ENCODE results near the gene LRFN4.

LRFN4 gene

GRCh38 chr11:66858186-66858938, 1.5 kb downstream of the LRFN4 start:
- DNase-seq (ENCODE audit: low spot score), result no peak

DNA sequence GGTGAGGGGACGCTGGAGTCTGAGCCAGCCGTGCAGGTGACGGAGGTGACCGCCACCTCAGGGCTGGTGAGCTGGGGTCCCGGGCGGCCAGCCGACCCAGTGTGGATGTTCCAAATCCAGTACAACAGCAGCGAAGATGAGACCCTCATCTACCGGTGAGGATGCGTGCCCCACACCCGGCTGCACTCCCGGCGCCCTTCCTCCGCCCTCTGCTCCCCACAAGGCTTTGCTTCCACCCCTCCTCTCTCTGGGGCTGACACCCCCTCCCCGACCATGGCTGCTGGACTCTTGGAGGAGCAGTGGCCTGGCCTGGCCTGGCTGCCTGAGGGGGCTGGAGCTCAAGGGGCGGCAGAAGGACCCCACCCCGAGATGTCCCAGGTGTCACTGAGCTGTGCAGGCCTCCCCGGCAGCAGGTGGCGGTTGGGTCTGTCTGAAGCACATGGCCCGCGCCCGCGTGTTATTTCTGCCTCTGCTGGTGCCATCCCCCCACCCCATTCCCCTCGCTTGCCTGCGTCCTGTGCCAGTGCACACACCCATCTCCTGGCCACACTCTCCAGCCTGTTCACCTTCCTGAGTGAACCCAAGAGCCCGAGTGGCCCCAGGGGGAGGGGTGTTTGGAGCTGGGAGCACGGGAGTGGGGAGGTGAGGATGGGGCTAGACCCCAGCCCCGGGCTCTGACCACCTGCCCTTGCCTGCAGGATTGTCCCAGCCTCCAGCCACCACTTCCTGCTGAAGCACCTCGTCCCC, 2.2 kb downstream of the LRFN4 start:
- DNase-seq (ENCODE audit: low spot score), result no peak

- no peak for DNase-seq (ENCODE audit: low spot score)
Measured at GRCh38 chr11:66859686-66860448, 3.0 kb downstream of the LRFN4 start.

DNA sequence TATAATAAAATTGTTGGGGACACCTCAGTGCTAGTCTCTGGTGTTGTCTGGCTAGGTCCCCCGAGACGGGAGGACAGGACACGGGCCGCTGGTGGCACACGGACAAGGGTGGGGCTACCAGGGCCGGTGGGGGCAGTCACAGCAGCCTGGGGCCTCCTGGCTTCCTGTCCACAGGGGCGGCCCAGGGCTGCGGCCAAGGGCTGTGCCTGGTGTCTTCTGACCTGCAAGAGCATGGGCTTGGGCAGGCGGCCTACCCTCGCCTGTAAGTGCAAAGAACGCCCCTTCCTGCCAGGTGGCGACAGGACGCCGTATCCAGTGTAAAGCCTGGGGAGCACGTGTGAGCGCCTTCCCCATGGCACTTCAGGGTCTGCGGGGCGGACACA, 3.6 kb downstream of the LRFN4 start:
- DNase-seq (ENCODE audit: low spot score), result no peak

DNA sequence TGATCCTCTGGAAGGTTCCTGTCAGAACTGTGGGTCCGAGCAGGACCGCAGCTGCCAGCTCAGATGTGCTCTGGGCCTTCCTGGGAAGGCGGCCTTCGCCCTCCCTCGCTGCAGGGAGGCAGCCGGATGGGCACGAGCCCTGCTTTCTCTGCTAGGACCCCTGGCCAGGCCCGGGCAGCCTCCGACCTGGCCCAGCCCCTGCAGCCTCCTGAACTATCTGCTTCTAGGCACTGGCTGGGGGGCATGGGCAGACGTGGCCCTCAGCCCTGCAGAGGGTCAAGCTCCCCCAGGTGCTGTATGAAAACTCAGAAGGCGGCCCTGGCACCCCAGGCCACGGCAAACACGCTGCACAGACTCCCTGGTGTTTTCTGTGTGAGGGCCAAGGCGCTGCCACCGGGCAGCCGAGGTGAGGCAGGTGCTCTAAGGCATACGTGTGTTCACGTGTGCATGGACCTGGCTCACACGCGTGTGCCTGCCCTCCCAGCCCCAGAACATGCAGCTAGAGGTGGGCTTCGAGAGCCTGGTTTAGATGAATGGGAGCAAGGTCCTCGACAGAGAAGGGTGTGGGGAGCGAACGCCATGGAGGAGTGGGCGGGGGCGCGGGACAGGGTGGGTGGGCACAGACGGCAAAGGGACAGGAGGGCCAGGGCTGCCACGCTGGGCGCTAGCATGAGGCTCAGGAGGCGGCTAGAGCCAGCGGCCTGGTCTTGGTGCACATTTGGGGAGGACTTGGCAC, 4.3 kb downstream of the LRFN4 start:
- no peak for DNase-seq (ENCODE audit: low spot score)

- no peak for DNase-seq (ENCODE audit: low spot score)
Measured at GRCh38 chr11:66861774-66862558, 5.1 kb downstream of the LRFN4 start.

DNA sequence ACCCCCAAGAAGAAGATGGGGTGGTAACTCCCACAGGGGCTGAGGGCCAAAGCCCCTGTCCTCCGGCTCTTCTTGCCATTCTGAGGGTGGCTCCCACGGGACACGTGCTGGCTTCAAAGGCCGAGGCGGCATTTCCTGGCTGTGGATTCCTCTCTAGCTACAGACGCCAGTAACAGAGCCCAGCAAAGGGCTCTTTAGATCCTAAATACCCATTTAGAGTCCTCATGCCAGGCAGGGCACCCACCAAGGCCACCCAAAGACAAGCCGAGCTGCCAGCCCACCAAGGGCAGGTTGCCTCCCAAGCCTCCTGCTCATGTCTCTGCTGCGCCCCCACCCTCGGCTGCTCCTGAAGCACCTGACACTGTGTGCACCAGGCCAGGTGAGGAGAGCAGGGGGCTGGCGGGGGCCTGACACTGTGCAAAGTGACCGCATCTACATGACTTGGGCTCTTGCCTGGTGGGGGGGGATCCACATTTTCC, 5.7 kb downstream of the LRFN4 start:
- no peak for DNase-seq (ENCODE audit: low spot score)

- DNase-seq (ENCODE audit: low spot score), result no peak
Measured at GRCh38 chr11:66863428-66864125, 6.7 kb downstream of the LRFN4 start.

DNA sequence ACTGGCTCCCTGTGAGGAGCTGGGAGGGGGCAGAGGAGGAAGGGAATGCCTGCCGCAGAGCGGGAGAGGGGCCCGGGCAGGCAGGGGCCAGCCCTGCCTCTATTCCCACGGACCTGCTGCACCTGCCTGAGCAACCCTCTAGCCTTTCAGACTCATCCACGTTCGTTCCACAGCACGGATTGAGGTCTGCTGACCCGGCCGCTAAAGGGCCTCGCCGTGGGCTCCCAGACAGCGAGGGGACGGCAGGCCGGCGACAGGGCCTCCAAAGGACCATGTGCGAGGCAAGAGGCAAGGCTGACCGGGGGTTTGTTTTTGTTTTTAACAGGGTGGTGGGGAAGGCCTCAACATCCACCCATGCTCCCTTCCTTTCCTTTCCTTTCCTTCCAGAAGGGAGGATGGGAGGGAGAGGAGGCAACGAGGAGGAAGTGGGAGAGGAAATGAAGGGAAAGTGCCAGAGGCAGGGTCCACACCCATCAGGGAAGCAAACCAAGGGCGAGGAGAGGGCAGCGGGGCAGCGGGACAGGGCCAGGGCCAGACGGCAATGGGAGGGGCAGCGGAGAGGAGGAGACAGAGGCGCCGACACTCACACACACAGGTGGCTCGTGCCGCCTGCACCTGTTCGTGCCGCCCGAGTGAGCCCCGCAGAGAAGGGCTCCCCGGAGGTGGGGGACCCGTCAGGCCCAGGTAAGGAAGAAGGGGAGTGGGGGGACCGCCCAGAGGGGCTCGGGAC, 7.5 kb downstream of the LRFN4 start:
- no peak for DNase-seq (ENCODE audit: low spot score)

DNA sequence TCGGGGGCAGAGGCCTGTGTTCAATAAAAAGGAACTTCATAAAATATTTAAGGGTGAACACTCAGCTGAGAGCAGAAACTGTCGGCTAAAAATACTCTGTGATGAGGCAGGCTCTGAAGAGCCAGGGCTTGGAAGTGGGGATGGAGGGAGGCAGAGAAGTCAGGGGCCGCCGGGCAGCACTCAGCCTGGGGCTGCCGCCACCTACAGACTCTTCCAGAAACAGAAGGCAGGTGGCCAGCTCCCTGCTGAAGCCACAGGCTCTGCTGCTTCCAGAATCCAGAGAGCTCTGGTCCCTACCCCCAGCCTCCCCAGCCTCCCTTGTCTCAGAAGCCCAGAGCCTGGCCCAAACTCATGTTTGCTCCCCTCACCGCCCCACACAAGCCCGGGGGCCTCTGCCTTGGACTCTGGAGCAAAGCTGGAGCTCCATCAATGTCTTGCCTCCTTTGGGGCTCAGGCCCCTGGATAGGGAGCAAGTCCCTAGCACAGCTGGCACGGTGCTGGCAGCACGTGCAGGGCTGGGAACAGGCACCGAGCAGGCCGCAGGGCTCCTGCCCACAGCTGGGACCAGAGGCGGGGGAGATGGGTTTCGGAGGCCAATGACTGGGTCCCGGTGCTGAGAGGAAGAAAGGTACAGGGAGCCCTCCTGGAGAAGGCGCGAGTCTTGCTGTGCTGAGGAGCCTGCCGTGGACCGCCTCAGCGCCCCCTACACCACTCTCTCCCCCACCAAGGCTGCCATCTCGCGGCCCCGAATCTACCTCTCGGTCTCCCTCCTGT, 8.2 kb downstream of the LRFN4 start:
- no peak for DNase-seq (ENCODE audit: low spot score)

- DNase-seq (ENCODE audit: low spot score), result no peak
Measured at GRCh38 chr11:66866007-66866406, 9.1 kb downstream of the LRFN4 start.

GRCh38 chr11:66866511-66866986, 9.7 kb downstream of the LRFN4 start:
- DNase-seq (ENCODE audit: low spot score), result no peak

DNA sequence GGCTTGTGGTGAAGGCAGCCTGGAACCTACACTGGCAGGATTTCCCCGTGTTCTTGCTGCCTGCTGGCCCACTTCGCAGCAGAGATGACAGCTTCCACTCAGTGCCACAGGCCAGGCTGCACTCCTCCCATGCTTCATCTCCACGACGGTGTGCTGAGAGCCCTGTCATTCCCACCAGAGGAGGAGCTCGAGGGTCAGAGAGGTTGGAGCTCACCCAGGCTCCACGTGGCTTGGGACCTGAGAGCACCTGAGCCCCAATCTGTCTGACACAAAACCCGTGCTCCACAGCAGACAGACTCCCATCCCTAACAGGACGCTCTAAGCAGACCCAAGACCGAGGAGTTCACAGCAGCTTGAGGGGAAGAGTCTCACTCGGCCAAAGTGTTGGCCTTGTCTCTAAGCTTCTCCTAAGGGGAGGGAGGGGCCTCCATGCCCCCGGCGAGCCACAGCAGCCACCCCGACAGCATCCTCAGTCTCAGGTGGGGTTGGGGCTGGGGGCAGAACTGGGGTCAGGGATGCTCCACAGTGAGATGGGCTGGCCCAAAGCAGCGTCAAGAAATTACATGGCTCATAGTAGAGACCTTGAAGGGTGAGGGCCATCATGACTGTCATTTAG, 10.7 kb downstream of the LRFN4 start:
- DNase-seq (ENCODE audit: low spot score), result no peak

DNA sequence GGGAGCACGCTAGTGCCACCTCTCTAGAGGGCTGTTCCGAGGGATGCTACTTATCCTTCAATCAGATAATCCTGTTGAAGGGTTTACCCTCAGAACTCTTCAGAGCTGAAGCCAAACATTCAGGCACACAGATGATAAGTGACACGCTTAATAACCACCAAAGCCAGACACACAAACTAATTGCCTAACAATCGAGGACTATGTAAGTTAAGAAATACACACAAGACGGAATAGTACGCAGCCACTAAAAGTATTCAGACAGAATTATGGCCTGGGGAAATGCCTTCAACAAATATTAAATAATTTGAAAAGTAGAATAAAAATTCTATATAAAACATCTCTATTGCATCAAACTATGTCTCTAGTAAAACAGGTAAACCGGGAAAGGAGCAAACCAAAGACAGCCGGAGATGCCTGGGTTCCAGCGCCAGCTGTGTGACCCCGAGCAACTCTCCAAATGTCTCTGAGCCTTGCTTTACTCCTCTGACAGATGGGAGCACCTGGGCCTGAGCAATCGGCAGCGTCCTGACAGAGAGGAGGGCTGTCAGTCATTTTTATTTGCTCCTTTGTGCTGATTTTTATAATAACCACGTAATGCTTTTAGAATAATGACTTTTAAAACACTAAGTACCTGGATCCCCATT, 11.3 kb downstream of the LRFN4 start:
- no peak for DNase-seq (ENCODE audit: low spot score)

- DNase-seq (ENCODE audit: low spot score), result no peak
Measured at GRCh38 chr11:66868726-66869566, 12.1 kb downstream of the LRFN4 start.

GRCh38 chr11:66869567-66869870, 12.7 kb downstream of the LRFN4 start:
- no peak for DNase-seq (ENCODE audit: low spot score)

- DNase-seq (ENCODE audit: low spot score), result no peak
Measured at GRCh38 chr11:66870131-66870530, 13.3 kb downstream of the LRFN4 start.
